HG03280 (cell line): Measurements from ENCODE around the gene TPX2.

ENCODE experiments used
- ATAC-seq: cut with Tn5 transposase; IDR thresholded peaks from one replicate; pipeline ENCODE4 v1.9.1; 2021; ENCODE audit warnings: mild to moderate bottlenecking, moderate library complexity; ENCODE audit not compliant: unreplicated experiment

TPX2 gene

GRCh38 chr20:31845300-31845863 lies 106.3 kb downstream of the TPX2 start, which contains the start of gene FOXS1:
Gene FOXS1 (minus strand): TSS chr20:31845604. CDS start chr20:31845542, 62 bp downstream.
- ATAC-seq = no peak

- no peak for ATAC-seq
These were observed 107.7 kb downstream of the TPX2 start for GRCh38 chr20:31846793-31847138.

GRCh38 chr20:31848088-31848999 lies 109.3 kb downstream of the TPX2 start:
- ATAC-seq = no peak

- ATAC-seq = no peak
These were observed 110.3 kb downstream of the TPX2 start for GRCh38 chr20:31849306-31849930.
